PC-9 (cell line): ENCODE data around the gene PTDSS2. TPM values are rescaled to one million over a fixed set of nuclear protein-coding genes. Genes with fewer than 3 reads are reported as not detected.
"Not testable (repeated sequence)": the region's sequence is repeated elsewhere in the genome, so short reads cannot be mapped to it uniquely, and the experiment has no call there.

ENCODE experiments used
- BruUV-seq: library from RNA; stranded (reverse); fragments of 400-500 nt; replicated peaks from 2 replicates; lab custom pipeline; 2021; lab: Mats Ljungman, UMichigan
- CTCF ChIA-PET: fragments of 300-600 bp; sonication (Branson Sonifier 250); formaldehyde crosslinking; loops from one replicate; lab custom pipeline; 2022; ENCODE audit warnings: antibody characterized with exemption; lab: Charles Lee
- POLR2A ChIA-PET: fragments of 300-600 bp; sonication (Branson Sonifier 250); formaldehyde crosslinking; loops from one replicate; lab custom pipeline; 2022; ENCODE audit warnings: antibody characterized with exemption; ENCODE audit not compliant: unreplicated experiment; lab: Charles Lee
- DNase-seq, 2 experiments: peaks; one replicate each; pipeline versions ENCODE4 v3.0.0 to v3.0.0-alpha.2; 2015 to 2022; ENCODE audit warnings: mixed read lengths in 1 of 2
- H2AFZ ChIP-seq: fragments of 200-600 bp; sonication (generic); 2 replicates; pipeline ENCODE4 v1.8.1; 2017; ENCODE audit warnings: antibody characterized with exemption
- H3F3A ChIP-seq: fragments of 200-600 bp; sonication (generic); 2 replicates; pipeline ENCODE4 v1.8.1; 2017; ENCODE audit warnings: antibody characterized with exemption, mild to moderate bottlenecking, low read depth; ENCODE audit not compliant: insufficient read depth
- H3K27ac ChIP-seq: fragments of 200-600 bp; sonication (generic); 2 replicates; pipeline ENCODE4 v1.6.1; 2016; ENCODE audit warnings: mixed run types
- H3K27me3 ChIP-seq: fragments of 200-600 bp; sonication (generic); 2 replicates; pipeline ENCODE4 v1.6.1; 2016; ENCODE audit warnings: low read depth, mixed run types; ENCODE audit not compliant: insufficient read depth
- H3K36me3 ChIP-seq: fragments of 200-600 bp; sonication (generic); 2 replicates; pipeline ENCODE4 v1.6.1; 2016; ENCODE audit warnings: low read depth, mixed run types
- H3K4me1 ChIP-seq: fragments of 200-600 bp; sonication (generic); replicated peaks from 2 replicates; pipeline ENCODE4 v1.6.1; 2016; ENCODE audit warnings: mixed run types; ENCODE audit not compliant: insufficient read depth
- H3K4me2 ChIP-seq: fragments of 200-600 bp; sonication (generic); 2 replicates; pipeline ENCODE4 v1.6.1; 2017; ENCODE audit warnings: mixed run types
- H3K4me3 ChIP-seq: fragments of 200-600 bp; sonication (generic); 2 replicates; pipeline ENCODE4 v1.6.1; 2016; ENCODE audit warnings: mixed run types
- H3K79me2 ChIP-seq: fragments of 200-600 bp; sonication (generic); 2 replicates; pipeline ENCODE4 v1.6.1; 2017; ENCODE audit warnings: low read depth, mixed run types
- H3K9me2 ChIP-seq: fragments of 200-600 bp; sonication (generic); 2 replicates; pipeline ENCODE4 v1.8.1; 2017; ENCODE audit warnings: mild to moderate bottlenecking; ENCODE audit not compliant: insufficient read depth
- H3K9me3 ChIP-seq: fragments of 200-600 bp; sonication (generic); 2 replicates; pipeline ENCODE4 v1.8.1; 2016; ENCODE audit warnings: low read depth; ENCODE audit not compliant: insufficient read depth
- H4K20me1 ChIP-seq: fragments of 200-600 bp; sonication (generic); 2 replicates; pipeline ENCODE4 v1.8.1; 2017; ENCODE audit not compliant: insufficient read depth
- CTCF ChIP-seq: fragments of 200-600 bp; sonication (generic); conservative IDR thresholded peaks from 2 replicates; pipeline ENCODE4 v1.6.1; 2017; ENCODE audit warnings: mixed run types, antibody characterized with exemption, mild to moderate bottlenecking, moderate library complexity
- EZH2 ChIP-seq: fragments of 200-600 bp; sonication (generic); IDR thresholded peaks from 2 replicates; pipeline ENCODE4 v1.8.0; 2017; ENCODE audit warnings: antibody characterized with exemption, low read depth
- intact Hi-C: fragments of 100-400 bp; cut with micrococcal nuclease; formaldehyde crosslinking; loops from one replicate; pipeline ENCODE4 v1.10.0; 2022; ENCODE audit not compliant: unreplicated experiment
- total RNA-seq: library from RNA; stranded (reverse); gene quantifications from 2 replicates; pipeline ENCODE4 v1.2.3, GENCODE V29; 2021

PTDSS2 gene
- total RNA-seq, 1 experiment from 2014 or later, result 32.5 TPM

GRCh38 chr11:514606-515005 lies 64.5 kb downstream of the PTDSS2 start:
- ChIA-PET CTCF (no interaction called here), POLR2A (no interaction called here)
- H3K9me2 ChIP-seq, result no peaks in the 10 kb centered on the region
- H3K4me3 ChIP-seq, result no peak overlapping the region
- no peaks in the 10 kb centered on the region for H3K79me2 ChIP-seq
- no peaks in the 10 kb centered on the region for H3F3A ChIP-seq
- intact Hi-C loops, result loop anchor here (5.0 kb wide), 1 partner anchor 122 kb away; the partner anchor contains the start of gene PKP3
- H3K9me3 ChIP-seq, result no peaks in the 10 kb centered on the region
- H3K4me2 ChIP-seq, result no peak overlapping the region
- TF ChIP-seq EZH2 (no peak), CTCF (no peak)
- no TSS peak for BruUV-seq
- no peak for DNase-seq
- no peaks in the 10 kb centered on the region for H3K4me1 ChIP-seq
- no peaks in the 10 kb centered on the region for H4K20me1 ChIP-seq
- H3K27ac ChIP-seq, result no peak overlapping the region
- no peaks in the 10 kb centered on the region for H3K27me3 ChIP-seq
- H2AFZ ChIP-seq, result no peak overlapping the region
- no peaks in the 10 kb centered on the region for H3K36me3 ChIP-seq

- no peak for DNase-seq
- H3K9me3 ChIP-seq, result no peaks in the 10 kb centered on the region
- intact Hi-C loops, result loop anchor here (5.0 kb wide), 1 partner anchor 123 kb away; the partner anchor contains the start of gene PKP3
- H3K27ac ChIP-seq, result no peak overlapping the region
- no peak overlapping the region for H3K4me3 ChIP-seq
- no peaks in the 10 kb centered on the region for H3F3A ChIP-seq
- no peak overlapping the region for H2AFZ ChIP-seq
- H4K20me1 ChIP-seq, result no peaks in the 10 kb centered on the region
- H3K4me2 ChIP-seq, result no peak overlapping the region
- ChIA-PET CTCF (no interaction called here), POLR2A (no interaction called here)
- H3K4me1 ChIP-seq, result no peaks in the 10 kb centered on the region
- no TSS peak for BruUV-seq
- no peaks in the 10 kb centered on the region for H3K27me3 ChIP-seq
- no peaks in the 10 kb centered on the region for H3K36me3 ChIP-seq
- TF ChIP-seq EZH2 (no peak), CTCF (no peak)
- no peaks in the 10 kb centered on the region for H3K9me2 ChIP-seq
- H3K79me2 ChIP-seq, result no peaks in the 10 kb centered on the region
These were observed 65.1 kb downstream of the PTDSS2 start for GRCh38 chr11:515131-515530.

- Histone ChIP-seq H3K79me2 (no peaks in the 10 kb centered on the region), H3K36me3 (no peaks in the 10 kb centered on the region), H4K20me1 (no peaks in the 10 kb centered on the region), H3K27me3 (no peaks in the 10 kb centered on the region), H3F3A (no peaks in the 10 kb centered on the region), H3K9me3 (no peaks in the 10 kb centered on the region), H3K27ac (no peak overlapping the region), H3K4me3 (no peak overlapping the region), H3K4me2 (no peak overlapping the region), H3K4me1 (no peaks in the 10 kb centered on the region), H2AFZ (no peak overlapping the region), H3K9me2 (no peaks in the 10 kb centered on the region)
- TF ChIP-seq EZH2 (no peak), CTCF (no peak)
- ChIA-PET CTCF (no interaction called here), POLR2A (no interaction called here)
- BruUV-seq, result no TSS peak
- intact Hi-C loops, result loop anchor here (5.0 kb wide), 1 partner anchor 124 kb away; the partner anchor contains the start of gene PKP3
- no peak for DNase-seq
These were observed 66.3 kb downstream of the PTDSS2 start for GRCh38 chr11:516400-516799.

DNA sequence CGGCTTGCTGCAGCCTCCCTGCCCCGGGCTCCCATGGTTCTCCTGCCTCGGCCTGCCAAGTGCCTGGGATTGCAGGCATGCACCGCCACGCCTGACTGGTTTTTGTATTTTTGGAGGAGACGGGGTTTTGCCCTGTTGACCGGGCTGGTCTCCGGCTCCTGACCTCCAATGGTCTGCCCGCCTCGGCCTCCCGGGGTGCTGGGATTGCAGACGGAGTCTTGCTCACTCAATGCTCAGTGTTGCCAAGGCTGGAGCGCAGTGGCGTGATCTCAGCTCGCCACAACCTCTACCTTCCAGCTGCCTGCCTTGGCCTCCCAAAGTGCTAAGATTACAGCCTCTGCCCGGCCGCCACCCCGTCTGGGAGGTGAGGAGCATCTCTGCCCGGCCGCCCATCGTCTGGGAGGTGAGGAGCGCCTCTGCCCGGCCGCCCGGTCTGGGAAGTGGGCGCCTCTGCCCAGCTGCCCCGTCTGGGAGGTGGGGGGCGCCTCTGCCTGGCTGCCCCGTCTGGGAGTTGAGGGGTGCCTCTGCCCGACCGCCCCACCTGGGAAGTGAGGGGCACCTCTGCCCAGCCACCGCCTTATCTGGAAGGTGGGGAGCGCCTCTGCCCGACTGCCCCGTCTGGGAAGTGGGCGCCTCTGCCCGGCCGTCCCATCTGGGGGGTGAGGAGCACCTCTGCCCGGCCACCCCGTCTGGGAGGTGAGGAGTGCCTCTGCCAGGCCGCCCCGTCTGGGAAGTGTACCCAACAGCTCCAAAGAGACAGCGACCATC lies 67.0 kb downstream of the PTDSS2 start:
- H3K9me3 ChIP-seq, BruUV-seq, H3K27ac ChIP-seq, H4K20me1 ChIP-seq, CTCF ChIA-PET, H3K36me3 ChIP-seq, H3K27me3 ChIP-seq, H3K79me2 ChIP-seq, H3K4me2 ChIP-seq, H3F3A ChIP-seq, H3K4me3 ChIP-seq, H3K4me1 ChIP-seq, POLR2A ChIA-PET, H2AFZ ChIP-seq, DNase-seq, H3K9me2 ChIP-seq: not testable (repeated sequence)
- intact Hi-C loops, result loop anchor here (5.0 kb wide), 1 partner anchor 125 kb away; the partner anchor contains the start of gene PKP3
